PC-9 (cell line): ENCODE measurements around the gene INVS. TPM values are rescaled to one million over a fixed set of nuclear protein-coding genes. Genes with fewer than 3 reads are reported as not detected.

Experiments used
- BruUV-seq: library from RNA; stranded (reverse); fragments of 400-500 nt; replicated peaks from 2 replicates; lab custom pipeline; 2021; lab: Mats Ljungman, UMichigan
- CTCF ChIA-PET: fragments of 300-600 bp; sonication (Branson Sonifier 250); formaldehyde crosslinking; loops from one replicate; lab custom pipeline; 2022; ENCODE audit warnings: antibody characterized with exemption; lab: Charles Lee
- POLR2A ChIA-PET: fragments of 300-600 bp; sonication (Branson Sonifier 250); formaldehyde crosslinking; loops from one replicate; lab custom pipeline; 2022; ENCODE audit warnings: antibody characterized with exemption; ENCODE audit not compliant: unreplicated experiment; lab: Charles Lee
- DNase-seq, 2 experiments: peaks; one replicate each; pipeline versions ENCODE4 v3.0.0 to v3.0.0-alpha.2; 2015 to 2022; ENCODE audit warnings: mixed read lengths in 1 of 2
- H2AFZ ChIP-seq: fragments of 200-600 bp; sonication (generic); 2 replicates; pipeline ENCODE4 v1.8.1; 2017; ENCODE audit warnings: antibody characterized with exemption
- H3F3A ChIP-seq: fragments of 200-600 bp; sonication (generic); 2 replicates; pipeline ENCODE4 v1.8.1; 2017; ENCODE audit warnings: antibody characterized with exemption, mild to moderate bottlenecking, low read depth; ENCODE audit not compliant: insufficient read depth
- H3K27ac ChIP-seq: fragments of 200-600 bp; sonication (generic); 2 replicates; pipeline ENCODE4 v1.6.1; 2016; ENCODE audit warnings: mixed run types
- H3K27me3 ChIP-seq: fragments of 200-600 bp; sonication (generic); 2 replicates; pipeline ENCODE4 v1.6.1; 2016; ENCODE audit warnings: low read depth, mixed run types; ENCODE audit not compliant: insufficient read depth
- H3K36me3 ChIP-seq: fragments of 200-600 bp; sonication (generic); 2 replicates; pipeline ENCODE4 v1.6.1; 2016; ENCODE audit warnings: low read depth, mixed run types
- H3K4me1 ChIP-seq: fragments of 200-600 bp; sonication (generic); replicated peaks from 2 replicates; pipeline ENCODE4 v1.6.1; 2016; ENCODE audit warnings: mixed run types; ENCODE audit not compliant: insufficient read depth
- H3K4me2 ChIP-seq: fragments of 200-600 bp; sonication (generic); 2 replicates; pipeline ENCODE4 v1.6.1; 2017; ENCODE audit warnings: mixed run types
- H3K4me3 ChIP-seq: fragments of 200-600 bp; sonication (generic); 2 replicates; pipeline ENCODE4 v1.6.1; 2016; ENCODE audit warnings: mixed run types
- H3K79me2 ChIP-seq: fragments of 200-600 bp; sonication (generic); 2 replicates; pipeline ENCODE4 v1.6.1; 2017; ENCODE audit warnings: low read depth, mixed run types
- H3K9me2 ChIP-seq: fragments of 200-600 bp; sonication (generic); 2 replicates; pipeline ENCODE4 v1.8.1; 2017; ENCODE audit warnings: mild to moderate bottlenecking; ENCODE audit not compliant: insufficient read depth
- H3K9me3 ChIP-seq: fragments of 200-600 bp; sonication (generic); 2 replicates; pipeline ENCODE4 v1.8.1; 2016; ENCODE audit warnings: low read depth; ENCODE audit not compliant: insufficient read depth
- H4K20me1 ChIP-seq: fragments of 200-600 bp; sonication (generic); 2 replicates; pipeline ENCODE4 v1.8.1; 2017; ENCODE audit not compliant: insufficient read depth
- EZH2 ChIP-seq: fragments of 200-600 bp; sonication (generic); IDR thresholded peaks from 2 replicates; pipeline ENCODE4 v1.8.0; 2017; ENCODE audit warnings: antibody characterized with exemption, low read depth
- intact Hi-C: fragments of 100-400 bp; cut with micrococcal nuclease; formaldehyde crosslinking; loops from one replicate; pipeline ENCODE4 v1.10.0; 2022; ENCODE audit not compliant: unreplicated experiment
- total RNA-seq: library from RNA; stranded (reverse); gene quantifications from 2 replicates; pipeline ENCODE4 v1.2.3, GENCODE V29; 2021
- TF ChIP-seq, protein P1 (sequence below): fragments of 200-600 bp; sonication (generic); conservative IDR thresholded peaks from 2 replicates; pipeline ENCODE4 v1.6.1; 2017; ENCODE audit warnings: mixed run types, antibody characterized with exemption, mild to moderate bottlenecking, moderate library complexity

The INVS gene
- total RNA-seq, 1 experiment from 2014 or later = 24.0 TPM

- CTCF ChIA-PET = no interaction called here
Observed at GRCh38 chr9:100170556-100170955, 71.5 kb downstream of the INVS start.

GRCh38 chr9:100186356-100186755, 87.3 kb downstream of the INVS start:
- intact Hi-C loops = no loop called here

More at GRCh38 chr9:100170556-100170955, 71.5 kb downstream of the INVS start:
- H2AFZ ChIP-seq = no peak overlapping the region
- H3K4me3 ChIP-seq = no peak overlapping the region
- BruUV-seq = no TSS peak
- no peak overlapping the region for H3K27ac ChIP-seq
- no peak overlapping the region for H3K4me2 ChIP-seq
- no peaks in the 10 kb centered on the region for H3K4me1 ChIP-seq
- POLR2A ChIA-PET = no interaction called here
- no peaks in the 10 kb centered on the region for H3K9me3 ChIP-seq
- no peaks in the 10 kb centered on the region for H3K36me3 ChIP-seq
- intact Hi-C loops = no loop called here
- DNase-seq = no peak
- no peaks in the 10 kb centered on the region for H3K27me3 ChIP-seq
- no peaks in the 10 kb centered on the region for H4K20me1 ChIP-seq
- no peaks in the 10 kb centered on the region for H3K9me2 ChIP-seq
- TF ChIP-seq, protein P1, sequence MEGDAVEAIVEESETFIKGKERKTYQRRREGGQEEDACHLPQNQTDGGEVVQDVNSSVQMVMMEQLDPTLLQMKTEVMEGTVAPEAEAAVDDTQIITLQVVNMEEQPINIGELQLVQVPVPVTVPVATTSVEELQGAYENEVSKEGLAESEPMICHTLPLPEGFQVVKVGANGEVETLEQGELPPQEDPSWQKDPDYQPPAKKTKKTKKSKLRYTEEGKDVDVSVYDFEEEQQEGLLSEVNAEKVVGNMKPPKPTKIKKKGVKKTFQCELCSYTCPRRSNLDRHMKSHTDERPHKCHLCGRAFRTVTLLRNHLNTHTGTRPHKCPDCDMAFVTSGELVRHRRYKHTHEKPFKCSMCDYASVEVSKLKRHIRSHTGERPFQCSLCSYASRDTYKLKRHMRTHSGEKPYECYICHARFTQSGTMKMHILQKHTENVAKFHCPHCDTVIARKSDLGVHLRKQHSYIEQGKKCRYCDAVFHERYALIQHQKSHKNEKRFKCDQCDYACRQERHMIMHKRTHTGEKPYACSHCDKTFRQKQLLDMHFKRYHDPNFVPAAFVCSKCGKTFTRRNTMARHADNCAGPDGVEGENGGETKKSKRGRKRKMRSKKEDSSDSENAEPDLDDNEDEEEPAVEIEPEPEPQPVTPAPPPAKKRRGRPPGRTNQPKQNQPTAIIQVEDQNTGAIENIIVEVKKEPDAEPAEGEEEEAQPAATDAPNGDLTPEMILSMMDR = no peak
- no peak for TF ChIP-seq EZH2
- no peaks in the 10 kb centered on the region for H3K79me2 ChIP-seq
- no peaks in the 10 kb centered on the region for H3F3A ChIP-seq

GRCh38 chr9:100190339-100190738, 91.3 kb downstream of the INVS start:
- no peaks in the 10 kb centered on the region for H3K36me3 ChIP-seq

More at GRCh38 chr9:100186356-100186755, 87.3 kb downstream of the INVS start:
- Histone ChIP-seq H2AFZ (no peak overlapping the region), H3K27ac (no peak overlapping the region), H3K4me1 (no peaks in the 10 kb centered on the region), H3K4me2 (no peak overlapping the region), H3K4me3 (no peak overlapping the region), H3F3A (no peaks in the 10 kb centered on the region), H3K36me3 (no peaks in the 10 kb centered on the region), H3K9me3 (peaks cover 8% of the 10 kb centered on the region; the same call in 1 of the 2 replicates), H3K27me3 (no peaks in the 10 kb centered on the region), H3K9me2 (no peaks in the 10 kb centered on the region), H3K79me2 (no peaks in the 10 kb centered on the region), H4K20me1 (no peaks in the 10 kb centered on the region)
- no peak for DNase-seq
- POLR2A ChIA-PET = no interaction called here
- CTCF ChIA-PET = no interaction called here
- TF ChIP-seq EZH2 = no peak
- TF ChIP-seq, protein P1 = no peak
- no TSS peak for BruUV-seq

More at GRCh38 chr9:100190339-100190738, 91.3 kb downstream of the INVS start:
- TF ChIP-seq, protein P1 = no peak
- no peak for TF ChIP-seq EZH2
- ChIA-PET POLR2A (no interaction called here), CTCF (no interaction called here)
- Histone ChIP-seq H3F3A (no peaks in the 10 kb centered on the region), H3K4me2 (no peak overlapping the region), H3K4me3 (no peak overlapping the region), H3K27ac (no peak overlapping the region), H3K9me2 (no peaks in the 10 kb centered on the region), H3K79me2 (no peaks in the 10 kb centered on the region), H4K20me1 (no peaks in the 10 kb centered on the region), H3K9me3 (peaks cover 8% of the 10 kb centered on the region; the same call in 1 of the 2 replicates), H3K27me3 (no peaks in the 10 kb centered on the region), H3K4me1 (no peaks in the 10 kb centered on the region), H2AFZ (no peak overlapping the region)
- DNase-seq = no peak
- intact Hi-C loops = no loop called here
- no TSS peak for BruUV-seq
